Measurements from ENCODE around the gene FAM53C. TPM values are rescaled to one million over a fixed set of nuclear protein-coding genes. Genes with fewer than 3 reads are reported as not detected.

FAM53C gene
- total RNA-seq, 1 experiment from 2014 or later, result 38.9 TPM

DNA sequence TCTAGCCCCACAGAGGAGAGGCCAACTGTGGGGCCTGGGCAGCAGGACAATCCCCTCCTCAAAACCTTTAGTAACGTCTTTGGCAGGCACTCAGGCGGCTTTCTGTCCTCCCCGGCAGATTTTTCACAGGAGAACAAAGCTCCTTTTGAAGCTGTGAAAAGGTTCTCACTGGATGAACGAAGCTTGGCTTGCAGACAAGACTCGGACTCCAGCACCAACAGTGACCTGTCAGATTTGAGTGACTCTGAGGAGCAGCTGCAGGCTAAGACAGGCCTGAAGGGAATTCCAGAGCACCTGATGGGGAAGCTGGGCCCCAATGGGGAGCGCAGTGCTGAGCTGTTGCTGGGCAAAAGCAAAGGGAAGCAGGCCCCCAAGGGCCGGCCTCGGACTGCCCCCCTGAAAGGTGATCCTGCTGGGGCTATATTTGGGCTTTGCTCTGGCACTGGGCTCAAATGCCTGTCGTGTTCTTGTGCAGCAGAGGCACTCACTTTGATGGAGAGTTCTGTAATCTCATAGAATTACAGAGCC lies 53.9 kb downstream of the FAM53C start:
- no peak overlapping the region for H3K4me3 Mint-ChIP-seq (ENCODE audit: unreplicated experiment)
- no TSS peak for BruUV-seq (replicated peaks)
- H3K4me1 Mint-ChIP-seq (ENCODE audit: insufficient read depth, unreplicated experiment), result peaks cover 11% of the 10 kb centered on the region
- ChIA-PET POLR2A (interaction anchor here (0.6 to 2.4 kb wide), 4 partner anchors 11 to 163 kb away, joined by 3 to 8 read pairs (median 4); partner anchors contain the start of gene ETF1), CTCF (interaction anchor here (0.6 to 2.1 kb wide), 7 partner anchors 10 to 212 kb away, joined by 3 to 17 read pairs (median 3); partner anchors contain the start of gene KDM3B)
- H3K27me3 Mint-ChIP-seq (ENCODE audit: insufficient read depth, unreplicated experiment), result no peaks in the 10 kb centered on the region
- H3K27ac Mint-ChIP-seq (ENCODE audit: low read depth, unreplicated experiment), result no peak overlapping the region
- peaks cover 84% of the 10 kb centered on the region for H3K36me3 Mint-ChIP-seq (ENCODE audit: insufficient read depth, unreplicated experiment)
- TF ChIP-seq, protein P1, sequence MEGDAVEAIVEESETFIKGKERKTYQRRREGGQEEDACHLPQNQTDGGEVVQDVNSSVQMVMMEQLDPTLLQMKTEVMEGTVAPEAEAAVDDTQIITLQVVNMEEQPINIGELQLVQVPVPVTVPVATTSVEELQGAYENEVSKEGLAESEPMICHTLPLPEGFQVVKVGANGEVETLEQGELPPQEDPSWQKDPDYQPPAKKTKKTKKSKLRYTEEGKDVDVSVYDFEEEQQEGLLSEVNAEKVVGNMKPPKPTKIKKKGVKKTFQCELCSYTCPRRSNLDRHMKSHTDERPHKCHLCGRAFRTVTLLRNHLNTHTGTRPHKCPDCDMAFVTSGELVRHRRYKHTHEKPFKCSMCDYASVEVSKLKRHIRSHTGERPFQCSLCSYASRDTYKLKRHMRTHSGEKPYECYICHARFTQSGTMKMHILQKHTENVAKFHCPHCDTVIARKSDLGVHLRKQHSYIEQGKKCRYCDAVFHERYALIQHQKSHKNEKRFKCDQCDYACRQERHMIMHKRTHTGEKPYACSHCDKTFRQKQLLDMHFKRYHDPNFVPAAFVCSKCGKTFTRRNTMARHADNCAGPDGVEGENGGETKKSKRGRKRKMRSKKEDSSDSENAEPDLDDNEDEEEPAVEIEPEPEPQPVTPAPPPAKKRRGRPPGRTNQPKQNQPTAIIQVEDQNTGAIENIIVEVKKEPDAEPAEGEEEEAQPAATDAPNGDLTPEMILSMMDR (IDR thresholded peaks at IDR 0.05; ENCODE audit: unreplicated experiment), result no peak
- intact Hi-C loops (cut with micrococcal nuclease), result no loop called here
- no peaks in the 10 kb centered on the region for H3K9me3 Mint-ChIP-seq (ENCODE audit: unreplicated experiment)
- DNase-seq (ENCODE audit: unreplicated experiment), result no peak

Other genes with a start within 250 kb of the FAM53C start
- 1.0 TPM in 1 of 2 replicates, not detected in the other for gene NME5, start 198.8 kb upstream of the FAM53C start, total RNA-seq (2022)
- gene BRD8, start 159.6 kb upstream of the FAM53C start, total RNA-seq (2022), result 93.4 and 108 TPM in 2 replicates
- 19.0 and 30.6 TPM in 2 replicates for gene KIF20A, start 159.2 kb upstream of the FAM53C start, total RNA-seq (2022)
- 49.7 and 67.1 TPM in 2 replicates for gene CDC23, start 124.9 kb upstream of the FAM53C start, total RNA-seq (2022)
- gene GFRA3, start 63.6 kb upstream of the FAM53C start, total RNA-seq (2022), result not detected in 2 replicates
- gene CDC25C, start 6.5 kb upstream of the FAM53C start, total RNA-seq (2022), result 10.8 and 12.2 TPM in 2 replicates
- gene KDM3B, start 14.4 kb downstream of the FAM53C start, total RNA-seq (2022), result 57.8 and 59.0 TPM in 2 replicates
- gene REEP2, start 100.8 kb downstream of the FAM53C start, total RNA-seq (2022), result 0.77 and 0.81 TPM in 2 replicates
- 92.3 and 189 TPM in 2 replicates for gene EGR1, start 127.2 kb downstream of the FAM53C start, total RNA-seq (2022)
- gene ETF1, start 205.0 kb downstream of the FAM53C start, total RNA-seq (2022), result 307 and 349 TPM in 2 replicates
- 1,057 and 1,102 TPM in 2 replicates for gene HSPA9, start 237.1 kb downstream of the FAM53C start, total RNA-seq (2022)